MCF 10A (cell line): ENCODE data around the gene STAT1. TPM values are rescaled to one million over a fixed set of nuclear protein-coding genes. Genes with fewer than 3 reads are reported as not detected.

Source experiments
- BruUV-seq: library from RNA; stranded (reverse); fragments of 400-500 nt; replicated peaks from 2 replicates; lab custom pipeline; 2021; lab: Mats Ljungman, UMichigan
- CTCF ChIA-PET: fragments of 300-600 bp; sonication (Branson Sonifier 250); formaldehyde crosslinking; extraction: SDS; loops from one replicate; lab custom pipeline; 2021; ENCODE audit warnings: antibody characterized with exemption, inconsistent platforms; lab: Yijun Ruan, JAX
- POLR2A ChIA-PET: fragments of 300-600, 350-650 bp; sonication (Branson Sonifier 250); formaldehyde crosslinking; extraction: SDS; loops from one replicate; lab custom pipeline; 2020; ENCODE audit warnings: antibody characterized with exemption, inconsistent platforms; lab: Yijun Ruan, JAX
- DNase-seq: peaks from one replicate; pipeline ENCODE4 v3.0.0-alpha.2; 2018; ENCODE audit not compliant: unreplicated experiment
- H3K27ac Mint-ChIP-seq: one replicate; pipeline ENCODE4 v1.8.0; 2022; ENCODE audit warnings: mild to moderate bottlenecking, low read depth, mixed read lengths; ENCODE audit not compliant: unreplicated experiment
- H3K27me3 Mint-ChIP-seq: one replicate; pipeline ENCODE4 v1.8.0; 2022; ENCODE audit warnings: mixed read lengths; ENCODE audit not compliant: insufficient read depth, unreplicated experiment
- H3K36me3 Mint-ChIP-seq: one replicate; pipeline ENCODE4 v1.8.0; 2022; ENCODE audit warnings: mild to moderate bottlenecking, moderate library complexity, mixed read lengths; ENCODE audit not compliant: insufficient read depth, unreplicated experiment
- H3K4me1 Mint-ChIP-seq: one replicate; pipeline ENCODE4 v1.8.0; 2022; ENCODE audit warnings: mixed read lengths; ENCODE audit not compliant: insufficient read depth, unreplicated experiment
- H3K4me3 Mint-ChIP-seq: one replicate; pipeline ENCODE4 v1.8.0; 2022; ENCODE audit warnings: mild to moderate bottlenecking, moderate library complexity, mixed read lengths; ENCODE audit not compliant: unreplicated experiment
- H3K9me3 Mint-ChIP-seq: one replicate; pipeline ENCODE4 v1.8.0; 2022; ENCODE audit warnings: mixed read lengths; ENCODE audit not compliant: unreplicated experiment
- CTCF ChIP-seq: fragments of 200-600 bp; IDR thresholded peaks from one replicate; pipeline ENCODE4 v1.8.0; 2022; ENCODE audit warnings: antibody characterized with exemption, mild to moderate bottlenecking; ENCODE audit not compliant: unreplicated experiment
- intact Hi-C: fragments of 100-400 bp; cut with micrococcal nuclease; formaldehyde crosslinking; loops from 2 replicates; pipeline ENCODE4 v1.14.1; 2022
- total RNA-seq: library from RNA; stranded (reverse); gene quantifications from 2 replicates; pipeline ENCODE4 v1.2.3, GENCODE V29; 2022

STAT1 gene
- total RNA-seq, 1 experiment from 2014 or later, result 36.9 TPM

GRCh38 chr2:191013682-191013931 lies 364 bp downstream of the STAT1 start:
- Mint-ChIP-seq H3K27me3 (peaks cover 11% of the 10 kb centered on the region), H3K4me3 (no peak overlapping the region), H3K4me1 (peaks cover 8% of the 10 kb centered on the region), H3K27ac (no peak overlapping the region), H3K9me3 (no peaks in the 10 kb centered on the region), H3K36me3 (peaks cover 14% of the 10 kb centered on the region)
- no peak for TF ChIP-seq CTCF
- BruUV-seq, result TSS peak; percentile 51
- CTCF ChIA-PET, result interaction anchor here (1.2 to 2.6 kb wide), 2 partner anchors 11 to 24 kb away, joined by 4 to 9 read pairs; no protein-coding TSS in a partner anchor
- intact Hi-C loops, result loop anchor here (5.0 kb wide), 1 partner anchor 131 kb away; the partner anchor contains the start of gene GLS
- POLR2A ChIA-PET, result interaction anchor here (0.6 to 3.3 kb wide), 10 partner anchors 9 to 566 kb away, joined by 3 to 31 read pairs (median 8); partner anchors contain the start of gene GLS
- DNase-seq, result no peak

DNA sequence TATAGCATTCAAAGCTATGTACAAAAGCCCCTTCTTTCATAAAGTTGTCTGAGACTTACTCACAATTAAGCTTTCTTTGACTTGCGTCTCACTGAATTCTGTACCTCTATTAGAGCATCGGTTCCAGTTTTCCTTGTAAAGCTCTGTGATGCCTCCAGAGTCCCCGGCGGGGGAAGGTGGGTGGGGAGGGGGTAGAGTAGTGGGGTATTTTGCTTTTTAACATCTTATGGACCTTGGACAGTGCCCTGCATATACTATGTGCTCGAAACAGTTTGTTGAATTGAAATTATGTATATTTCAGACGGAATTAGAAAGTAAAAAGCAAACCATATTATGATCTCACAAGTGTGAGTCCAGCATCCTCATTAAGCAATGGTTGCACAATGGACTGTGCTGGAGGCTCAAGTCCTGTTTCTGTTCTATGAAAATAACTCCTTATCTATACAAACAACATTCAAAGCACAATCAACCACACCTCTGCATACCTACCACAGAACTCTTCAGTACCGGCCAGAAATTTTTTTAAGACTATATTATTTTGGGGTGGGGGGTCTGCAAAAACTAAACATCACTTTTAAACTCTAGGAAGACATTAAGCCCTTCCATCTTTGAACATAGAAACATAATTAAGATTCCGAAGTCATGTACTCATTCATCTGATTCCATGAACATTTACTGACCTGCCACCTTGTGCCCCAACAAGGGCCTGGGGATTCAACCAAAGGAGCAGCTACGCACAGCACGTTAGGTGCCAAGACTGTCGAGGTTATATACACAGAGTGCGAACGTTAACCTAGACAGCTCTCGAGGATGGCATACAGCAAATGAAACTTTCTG lies 908 bp downstream of the STAT1 start:
- POLR2A ChIA-PET, result interaction anchor here (0.6 to 3.5 kb wide), 16 partner anchors 7 to 566 kb away, joined by 3 to 31 read pairs (median 4); partner anchors contain the start of gene GLS

GRCh38 chr2:191012346-191012745 lies 1.6 kb downstream of the STAT1 start:
- H3K27ac Mint-ChIP-seq, result no peak overlapping the region
- intact Hi-C loops, result loop anchor here (5.0 kb wide), 1 partner anchor 130 kb away; the partner anchor contains the start of gene GLS
- peaks cover 27% of the 10 kb centered on the region for H3K36me3 Mint-ChIP-seq
- H3K4me3 Mint-ChIP-seq, result no peak overlapping the region
- H3K9me3 Mint-ChIP-seq, result no peaks in the 10 kb centered on the region
- DNase-seq, result no peak
- no peak for TF ChIP-seq CTCF
- H3K27me3 Mint-ChIP-seq, result peaks cover 11% of the 10 kb centered on the region
- POLR2A ChIA-PET, result interaction anchor here (0.6 to 3.5 kb wide), 9 partner anchors 8 to 518 kb away, joined by 3 to 21 read pairs (median 4); partner anchors contain the start of gene GLS
- no TSS peak for BruUV-seq
- peaks cover 8% of the 10 kb centered on the region for H3K4me1 Mint-ChIP-seq
- CTCF ChIA-PET, result interaction anchor here (0.5 to 2.6 kb wide), 12 partner anchors 10 to 668 kb away, joined by 3 to 9 read pairs (median 4); no protein-coding TSS in a partner anchor

More for the DNA sequence above, 908 bp downstream of the STAT1 start:
- intact Hi-C loops, result loop anchor here (5.0 kb wide), 1 partner anchor 131 kb away; the partner anchor contains the start of gene GLS
- Mint-ChIP-seq H3K4me3 (no peak overlapping the region), H3K36me3 (peaks cover 20% of the 10 kb centered on the region), H3K4me1 (peaks cover 8% of the 10 kb centered on the region), H3K27ac (no peak overlapping the region), H3K27me3 (peaks cover 11% of the 10 kb centered on the region), H3K9me3 (no peaks in the 10 kb centered on the region)
- DNase-seq, result peak; percentile 48
- CTCF ChIA-PET, result interaction anchor here (0.5 to 2.6 kb wide), 12 partner anchors 11 to 669 kb away, joined by 3 to 9 read pairs (median 4); no protein-coding TSS in a partner anchor
- TF ChIP-seq CTCF, result no peak
- no TSS peak for BruUV-seq
